HG02870 (cell line): Measurements from ENCODE around the gene PRKCE.

ENCODE experiments used
- ATAC-seq: cut with Tn5 transposase; IDR thresholded peaks from one replicate; pipeline ENCODE4 v1.9.1; 2021; ENCODE audit warnings: mild to moderate bottlenecking, moderate library complexity; ENCODE audit not compliant: unreplicated experiment

Gene PRKCE

GRCh38 chr2:45978302-45978859, 326.9 kb downstream of the PRKCE start:
- ATAC-seq, result no peak

DNA sequence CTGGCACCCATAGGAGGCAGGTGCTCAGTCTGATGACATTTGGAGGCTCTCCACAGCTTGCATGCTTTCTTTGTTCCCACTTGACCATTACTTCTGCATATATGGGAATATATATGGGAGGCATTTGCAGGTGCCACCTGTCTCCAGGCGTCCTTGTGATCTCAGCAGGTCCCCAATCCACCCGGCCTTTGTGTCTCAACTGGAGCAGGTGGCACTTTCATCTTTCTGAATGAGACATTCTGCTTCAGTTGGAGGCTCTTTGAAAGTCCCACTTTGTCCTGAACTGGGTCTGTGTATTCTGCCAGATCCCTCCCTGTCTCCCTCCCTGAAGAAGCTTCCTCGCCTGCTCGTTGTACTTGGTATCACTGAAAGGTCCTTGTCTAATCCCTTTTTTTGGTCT, 327.6 kb downstream of the PRKCE start:
- ATAC-seq, result no peak

GRCh38 chr2:45980161-45980865, 328.8 kb downstream of the PRKCE start:
- no peak for ATAC-seq

DNA sequence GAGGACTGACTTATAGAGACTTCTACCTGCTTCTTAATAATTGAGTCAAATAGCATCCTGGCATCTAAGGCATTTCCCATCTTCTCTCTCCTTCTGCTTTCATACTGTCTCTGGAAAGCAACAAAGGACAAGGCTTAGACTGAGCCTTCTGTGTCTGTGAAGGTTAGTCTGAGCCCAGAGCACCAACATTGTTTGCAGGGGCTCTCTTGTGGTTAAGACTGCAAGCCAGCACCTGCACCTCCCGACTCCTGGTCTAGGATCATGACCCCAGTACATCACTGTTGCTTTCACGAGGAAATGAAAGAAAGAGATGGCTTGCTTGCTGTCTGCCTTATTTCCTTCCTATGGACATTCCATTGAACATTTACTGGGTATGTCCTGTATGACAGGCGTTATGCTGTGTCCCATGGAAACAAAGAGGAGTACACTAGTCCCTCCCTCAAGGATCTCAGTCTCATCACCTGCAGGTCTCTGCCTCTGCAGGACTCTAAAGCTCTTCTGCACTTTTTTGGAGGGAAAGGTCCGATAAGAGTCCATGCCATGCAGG, 330.0 kb downstream of the PRKCE start:
- no peak for ATAC-seq

DNA sequence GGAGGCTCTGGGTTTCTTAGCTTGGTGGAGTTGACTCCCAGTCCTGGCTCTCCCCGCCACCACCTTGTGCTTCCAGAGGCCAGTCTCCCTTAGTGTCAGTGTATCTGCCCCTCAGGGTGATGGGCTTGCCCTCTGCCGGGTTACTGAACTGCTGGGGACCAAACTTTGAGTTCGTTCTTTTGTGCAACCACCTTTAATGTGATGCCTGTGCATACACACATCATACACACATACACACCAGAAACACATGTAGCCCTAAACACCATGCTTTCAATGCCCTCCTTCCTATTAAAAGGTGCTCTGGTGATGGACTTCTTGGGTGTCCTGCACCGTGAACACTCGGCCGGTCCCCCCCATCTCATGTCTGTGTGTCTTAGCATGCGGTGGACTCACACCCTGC, 330.6 kb downstream of the PRKCE start:
- no peak for ATAC-seq

- ATAC-seq, result no peak
Observed at GRCh38 chr2:45983213-45983612, 331.7 kb downstream of the PRKCE start.

- no peak for ATAC-seq
Observed at GRCh38 chr2:45984366-45984765, 332.9 kb downstream of the PRKCE start.

- ATAC-seq, result no peak
Observed at GRCh38 chr2:45984896-45985473, 333.5 kb downstream of the PRKCE start.

DNA sequence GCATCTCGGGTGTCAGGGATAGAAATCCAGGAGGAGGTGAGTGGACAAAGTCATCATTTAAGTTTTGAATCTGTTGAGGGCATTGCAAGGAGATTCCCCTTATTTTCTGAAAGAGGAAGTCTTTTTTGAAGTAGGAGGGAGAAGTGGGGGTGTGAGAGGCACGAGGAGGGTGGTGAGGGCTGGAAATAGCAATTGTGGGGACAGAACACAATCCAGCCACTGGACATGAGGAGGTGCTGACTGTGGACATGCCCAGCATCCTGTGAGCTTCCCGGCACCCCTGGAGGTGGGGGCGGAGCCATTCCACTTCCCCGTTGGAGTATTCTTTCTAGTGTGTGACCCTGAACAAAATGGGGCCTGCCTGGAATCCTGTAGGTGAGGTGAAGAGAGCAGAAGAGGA, 335.0 kb downstream of the PRKCE start:
- ATAC-seq, result no peak

- ATAC-seq, result no peak
Observed at GRCh38 chr2:45987856-45988255, 336.4 kb downstream of the PRKCE start.

- no peak for ATAC-seq
Observed at GRCh38 chr2:45988879-45989278, 337.4 kb downstream of the PRKCE start.

DNA sequence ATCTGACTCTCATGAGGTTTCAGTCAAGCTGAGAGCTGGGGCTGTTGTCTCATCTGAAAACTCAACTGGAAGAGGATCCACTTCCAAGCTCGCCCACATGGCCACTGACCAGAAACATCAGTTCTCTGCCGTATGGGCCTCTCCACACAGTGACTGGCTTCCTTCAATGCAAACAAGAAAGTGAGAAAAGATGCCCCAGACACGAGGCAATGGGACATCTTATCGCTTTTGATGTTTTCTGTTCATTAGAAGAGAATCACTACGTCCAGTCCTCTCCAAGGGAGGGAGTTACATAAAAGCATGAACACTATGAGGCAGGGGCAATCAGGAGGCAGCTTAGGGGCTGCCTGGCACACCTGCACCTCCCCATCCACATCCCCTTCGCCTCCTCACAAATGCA, 338.7 kb downstream of the PRKCE start:
- ATAC-seq, result no peak

DNA sequence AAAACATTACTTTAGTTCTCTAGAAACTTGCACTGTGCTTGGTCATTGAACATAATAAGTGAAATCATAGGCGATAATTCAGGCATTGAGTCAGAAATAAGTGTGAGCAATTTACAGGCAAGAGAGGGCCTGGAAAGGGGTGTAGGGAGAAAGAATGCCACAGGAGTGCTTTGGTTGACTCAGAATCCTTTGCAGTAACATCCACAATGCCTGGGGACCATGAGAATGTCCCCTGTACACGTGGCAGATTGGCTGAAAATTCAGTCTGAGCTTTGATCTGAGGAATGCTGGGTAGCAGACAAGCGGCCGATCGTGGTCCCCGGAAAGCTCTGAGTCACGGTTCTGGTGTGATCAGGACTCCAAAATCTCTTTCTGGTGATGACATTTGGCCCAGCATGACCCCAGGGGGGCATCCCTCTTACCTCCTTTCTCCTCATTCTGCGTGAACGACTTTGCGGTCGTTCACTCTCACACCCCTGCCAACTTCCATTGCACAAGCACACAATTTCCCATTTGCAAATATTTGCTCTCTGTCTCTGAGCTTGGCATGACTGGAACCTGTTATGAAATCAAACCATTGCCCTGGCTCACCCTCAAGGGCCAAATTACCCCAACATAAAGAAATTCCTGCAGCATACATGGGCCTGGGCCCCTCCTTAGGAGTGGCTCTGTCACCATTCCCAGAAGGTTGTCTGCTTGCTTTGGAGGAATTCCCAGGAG, 340.7 kb downstream of the PRKCE start:
- no peak for ATAC-seq

GRCh38 chr2:45992741-45993475, 341.4 kb downstream of the PRKCE start:
- ATAC-seq, result no peak

DNA sequence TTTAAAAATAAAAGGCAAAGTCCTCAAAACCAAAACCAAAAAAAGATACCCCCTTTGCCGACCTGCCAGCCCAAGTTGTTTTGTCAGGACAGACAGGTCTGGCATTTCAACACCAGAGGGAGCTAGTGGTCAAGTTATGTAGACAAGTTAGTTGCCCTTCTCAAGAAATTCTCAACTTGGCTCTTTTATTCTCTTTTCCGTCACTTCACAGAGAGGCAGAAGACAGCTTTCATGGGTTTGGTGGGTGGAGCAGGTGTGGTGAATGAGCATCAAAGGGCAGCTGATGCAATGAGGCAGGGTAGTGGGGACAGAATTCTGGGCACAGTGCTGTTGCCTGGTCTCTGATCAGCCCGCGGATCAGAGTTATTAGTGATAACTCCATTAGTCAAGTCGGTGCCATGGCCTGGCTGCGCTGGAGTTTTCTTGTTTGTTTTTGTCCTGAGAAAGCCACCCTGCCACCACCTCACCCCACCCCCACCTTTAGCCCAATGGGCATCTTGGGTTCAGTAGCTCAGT, 342.1 kb downstream of the PRKCE start:
- ATAC-seq, result no peak

DNA sequence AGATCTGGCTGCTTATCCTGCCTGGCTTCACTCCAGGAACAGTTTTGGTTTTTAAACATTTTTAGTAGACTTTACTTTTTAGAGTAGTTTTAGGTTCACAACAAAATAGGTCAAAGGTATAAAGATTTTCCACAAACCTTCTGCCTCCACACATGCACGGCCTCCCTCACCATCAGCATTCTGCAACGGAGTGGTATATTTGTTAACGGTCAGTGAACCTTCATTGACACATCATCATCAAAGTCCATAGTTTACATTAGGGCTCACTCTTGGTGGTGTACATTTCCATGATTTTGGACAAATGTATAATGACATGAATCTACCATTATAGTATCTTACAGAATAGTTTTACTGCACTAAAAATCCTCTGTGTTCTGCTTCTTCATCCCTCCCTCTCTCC, 342.6 kb downstream of the PRKCE start:
- no peak for ATAC-seq

- no peak for ATAC-seq
Observed at GRCh38 chr2:46000660-46001059, 349.2 kb downstream of the PRKCE start.

GRCh38 chr2:46001290-46001689, 349.8 kb downstream of the PRKCE start:
- no peak for ATAC-seq

GRCh38 chr2:46001741-46002506, 350.4 kb downstream of the PRKCE start:
- no peak for ATAC-seq

DNA sequence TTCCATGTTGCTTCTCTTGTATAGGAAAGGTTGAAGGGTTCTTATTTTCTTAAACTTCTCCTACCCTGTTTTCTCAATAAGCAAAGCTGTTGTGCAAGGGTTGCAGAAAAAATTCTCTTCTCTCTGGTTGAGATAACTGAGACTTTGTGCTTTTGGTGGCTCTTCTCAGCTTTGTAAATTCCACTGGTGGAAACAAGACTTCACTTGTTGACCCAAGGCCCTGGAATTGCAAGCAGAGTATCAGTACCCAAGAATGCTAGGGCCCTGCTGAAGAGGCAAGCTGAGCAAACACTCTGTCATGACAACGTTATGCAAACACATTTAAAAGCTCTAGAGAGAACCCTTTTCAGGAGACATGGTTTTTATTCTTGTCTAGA, 351.0 kb downstream of the PRKCE start:
- no peak for ATAC-seq
